ENCODE results near the gene LPIN2.

The LPIN2 gene

GRCh38 chr18:3002732-3003131 is 10.2 kb downstream of the LPIN2 start:
- Histone ChIP-seq H2AFZ (ENCODE audit: low read depth, low read length) (no peak overlapping the region), H3K4me2 (ENCODE audit: insufficient read depth, low read length) (no peak overlapping the region), H3K79me2 (ENCODE audit: insufficient read depth, low read length) (peaks cover 51% of the 10 kb centered on the region), H3K27me3 (ENCODE audit: insufficient read depth, low read length, poor library complexity) (no peaks in the 10 kb centered on the region), H3K27ac (ENCODE audit: low read length) (no peak overlapping the region), H3K4me1 (ENCODE audit: insufficient read depth, low read length) (peaks cover 5% of the 10 kb centered on the region), H4K20me1 (ENCODE audit: insufficient read depth, low read length) (peaks cover 21% of the 10 kb centered on the region), H3K9ac (ENCODE audit: low read depth, low read length) (no peak overlapping the region), H3K36me3 (ENCODE audit: insufficient read depth, low read length) (peaks cover 18% of the 10 kb centered on the region), H3K4me3 (ENCODE audit: low read depth in 1 of 2, low read length in 2 of 2) (no peak overlapping the region), H3K9me3 (ENCODE audit: insufficient read depth, low read length, severe bottlenecking) (no peaks in the 10 kb centered on the region)
- TF ChIP-seq EZH2 (IDR thresholded peaks at IDR 0.05; ENCODE audit: borderline replicate concordance, low read depth, low read length, severe bottlenecking): no peak
- no peak for TF ChIP-seq CTCF (IDR thresholded peaks at IDR 0.05; ENCODE audit: borderline replicate concordance, extremely low read depth, low read length, poor library complexity, severe bottlenecking)
- ATAC-seq (ENCODE audit: insufficient read depth, low read depth) (no peak), DNase-seq (no peak)

- Histone ChIP-seq H4K20me1 (ENCODE audit: insufficient read depth, low read length) (peaks cover 20% of the 10 kb centered on the region; the same call in 1 of the 2 replicates), H3K27ac (ENCODE audit: low read length) (no peak overlapping the region), H2AFZ (ENCODE audit: low read depth, low read length) (no peak overlapping the region), H3K4me3 (ENCODE audit: low read depth in 1 of 2, low read length in 2 of 2) (no peak overlapping the region), H3K9me3 (ENCODE audit: insufficient read depth, low read length, severe bottlenecking) (no peaks in the 10 kb centered on the region), H3K4me1 (ENCODE audit: insufficient read depth, low read length) (peaks cover 5% of the 10 kb centered on the region), H3K36me3 (ENCODE audit: insufficient read depth, low read length) (peaks cover 3% of the 10 kb centered on the region; the same call in 1 of the 2 replicates), H3K79me2 (ENCODE audit: insufficient read depth, low read length) (peaks cover 43% of the 10 kb centered on the region), H3K4me2 (ENCODE audit: insufficient read depth, low read length) (no peak overlapping the region), H3K27me3 (ENCODE audit: insufficient read depth, low read length, poor library complexity) (no peaks in the 10 kb centered on the region), H3K9ac (ENCODE audit: low read depth, low read length) (no peak overlapping the region)
- DNase-seq (no peak), ATAC-seq (ENCODE audit: insufficient read depth, low read depth) (peak; percentile 39; the same call in 2 of the 3 replicates)
- TF ChIP-seq EZH2 (IDR thresholded peaks at IDR 0.05; ENCODE audit: borderline replicate concordance, low read depth, low read length, severe bottlenecking): no peak
- no peak for TF ChIP-seq CTCF (IDR thresholded peaks at IDR 0.05; ENCODE audit: borderline replicate concordance, extremely low read depth, low read length, poor library complexity, severe bottlenecking)
These were observed 14.3 kb downstream of the LPIN2 start for GRCh38 chr18:2998644-2999043.

- Histone ChIP-seq H3K79me2 (ENCODE audit: insufficient read depth, low read length) (peaks cover 47% of the 10 kb centered on the region), H4K20me1 (ENCODE audit: insufficient read depth, low read length) (peaks cover 22% of the 10 kb centered on the region; the same call in 1 of the 2 replicates), H3K4me1 (ENCODE audit: insufficient read depth, low read length) (peaks cover 5% of the 10 kb centered on the region), H3K4me3 (ENCODE audit: low read depth in 1 of 2, low read length in 2 of 2) (no peak overlapping the region), H2AFZ (ENCODE audit: low read depth, low read length) (no peak overlapping the region), H3K27ac (ENCODE audit: low read length) (no peak overlapping the region), H3K36me3 (ENCODE audit: insufficient read depth, low read length) (no peaks in the 10 kb centered on the region), H3K4me2 (ENCODE audit: insufficient read depth, low read length) (no peak overlapping the region), H3K9me3 (ENCODE audit: insufficient read depth, low read length, severe bottlenecking) (no peaks in the 10 kb centered on the region), H3K9ac (ENCODE audit: low read depth, low read length) (no peak overlapping the region), H3K27me3 (ENCODE audit: insufficient read depth, low read length, poor library complexity) (no peaks in the 10 kb centered on the region)
- ATAC-seq (ENCODE audit: insufficient read depth, low read depth) (no peak), DNase-seq (no peak)
- TF ChIP-seq CTCF (IDR thresholded peaks at IDR 0.05; ENCODE audit: borderline replicate concordance, extremely low read depth, low read length, poor library complexity, severe bottlenecking): no peak
- no peak for TF ChIP-seq EZH2 (IDR thresholded peaks at IDR 0.05; ENCODE audit: borderline replicate concordance, low read depth, low read length, severe bottlenecking)
These were observed 14.9 kb downstream of the LPIN2 start for GRCh38 chr18:2997846-2998564.
